Effector memory CD8-positive, alpha-beta T cell (primary cell): ENCODE data around the gene LMNTD2.
A peak's percentile ranks its signal among the peaks of the same experiment; 100 is the strongest.
"Not testable (repeated sequence)": the region's sequence is repeated elsewhere in the genome, so short reads cannot be mapped to it uniquely, and the experiment has no call there.

Experiments used
- ATAC-seq: fragments of 150-1000 bp; cut with Tn5 transposase; replicated peaks from 2 replicates; pipeline ENCODE4 v1.10.0; 2021; ENCODE audit warnings: mild to moderate bottlenecking, moderate library complexity
- DNase-seq, 3 experiments: peaks; one replicate each; pipeline ENCODE4 v3.0.0; 2021
- H3K27ac Mint-ChIP-seq, 2 donors: one replicate each; pipeline ENCODE4 v1.8.0; 2022; ENCODE audit warnings: mild to moderate bottlenecking in 2 of 2, mixed read lengths in 2 of 2, moderate library complexity in 2 of 2
- H3K27me3 Mint-ChIP-seq, 2 donors: one replicate each; pipeline ENCODE4 v1.8.0; 2022; ENCODE audit warnings: mixed read lengths in 2 of 2
- H3K36me3 Mint-ChIP-seq: one replicate; pipeline ENCODE4 v1.8.0; 2022; ENCODE audit warnings: mild to moderate bottlenecking, moderate library complexity, mixed read lengths; ENCODE audit not compliant: insufficient read depth
- H3K4me1 Mint-ChIP-seq, 2 donors: one replicate each; pipeline ENCODE4 v1.8.0; 2022; ENCODE audit warnings: low read depth in 2 of 2, mixed read lengths in 2 of 2
- H3K4me3 Mint-ChIP-seq, 2 donors: one replicate each; pipeline ENCODE4 v1.8.0; 2022; ENCODE audit warnings: mild to moderate bottlenecking in 2 of 2, mixed read lengths in 2 of 2, moderate library complexity in 2 of 2
- H3K9me3 Mint-ChIP-seq, 2 donors: one replicate each; pipeline ENCODE4 v1.8.0; 2022; ENCODE audit warnings: mixed read lengths in 2 of 2

LMNTD2 gene

DNA sequence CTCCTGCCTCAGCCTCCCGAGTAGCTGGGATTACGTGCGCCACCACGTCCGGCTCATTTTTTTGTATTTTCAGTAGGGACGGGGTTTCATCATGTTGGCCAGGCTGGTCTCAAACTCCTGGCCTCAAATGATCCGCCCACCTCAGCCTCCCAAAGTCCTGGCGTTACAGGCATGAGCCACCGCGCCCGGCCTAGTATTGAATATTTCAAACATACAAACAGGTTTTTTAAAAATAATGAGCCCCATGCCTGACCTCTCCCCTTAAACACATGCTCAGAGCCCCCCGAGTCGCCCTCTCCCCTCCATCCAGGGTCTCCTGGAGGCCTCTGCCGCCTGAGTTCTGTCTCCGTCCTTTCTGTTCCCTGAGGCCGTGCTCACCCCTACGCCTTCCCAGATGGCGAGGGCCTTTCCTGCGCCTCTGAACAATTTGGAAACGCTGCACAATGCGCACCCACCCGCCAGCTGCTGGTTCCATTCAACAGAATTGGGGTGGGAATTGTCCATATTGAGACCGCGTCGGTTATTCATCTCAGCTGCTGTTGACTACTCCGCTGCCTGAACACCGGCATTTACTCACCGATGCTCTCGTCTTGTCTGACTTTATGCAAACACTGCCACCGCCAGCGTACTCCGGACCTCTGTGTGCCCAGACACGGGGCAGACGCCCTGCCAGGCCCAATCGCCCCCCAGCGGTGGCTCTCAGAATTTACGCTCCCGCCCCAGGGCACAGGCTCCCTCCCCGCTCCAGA is 39.9 kb downstream of the LMNTD2 start:
- Mint-ChIP-seq H3K9me3 (no peaks in the 10 kb centered on the region), H3K4me1 (peaks cover 3 to 6% of the 10 kb centered on the region in 2 donors), H3K27ac (no peak overlapping the region), H3K27me3 (no peaks in the 10 kb centered on the region), H3K4me3 (peak overlapping the region in 1 of 2 donors; percentile 40), H3K36me3 (peaks cover 8% of the 10 kb centered on the region)
- ATAC-seq (no peak), DNase-seq (no peak)

DNA sequence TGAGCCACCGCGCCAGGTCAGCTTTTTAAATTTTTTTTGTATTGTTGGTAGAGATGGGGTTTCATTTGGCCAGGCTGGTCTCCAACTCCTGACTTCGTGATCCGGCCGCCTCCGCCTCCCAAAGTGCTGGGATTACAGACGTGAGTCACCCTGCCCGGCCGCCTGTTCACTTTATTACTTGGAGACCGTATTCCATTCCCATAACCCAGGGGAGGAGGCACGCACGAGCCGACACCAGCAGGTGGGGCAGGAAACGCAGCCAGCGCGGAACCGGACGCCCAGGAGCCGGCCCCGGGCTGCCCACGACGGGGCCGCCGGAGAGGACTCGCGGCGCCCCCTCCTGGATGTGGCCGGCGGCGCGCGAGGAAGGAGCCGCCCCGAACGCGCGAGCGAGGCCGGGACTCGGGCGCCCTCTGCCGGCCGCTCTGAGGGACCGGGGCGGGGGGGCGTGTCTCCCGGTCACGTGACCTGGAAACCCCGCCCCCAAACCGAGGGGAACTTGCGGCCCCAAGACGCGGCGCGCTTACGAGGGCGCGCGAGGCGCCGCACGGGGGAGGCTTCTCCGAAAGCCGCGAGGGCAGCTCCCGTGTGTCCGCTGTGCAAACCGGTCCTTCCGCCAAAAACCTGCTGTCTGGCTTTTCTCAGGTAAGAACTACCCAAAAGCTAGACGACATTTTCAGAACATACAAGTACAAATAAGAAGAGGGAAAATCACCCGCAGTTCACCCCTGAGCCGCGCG is 41.9 kb downstream of the LMNTD2 start:
- H3K9me3 Mint-ChIP-seq = no peaks in the 10 kb centered on the region
- H3K36me3 Mint-ChIP-seq = peaks cover 21% of the 10 kb centered on the region
- H3K4me3 Mint-ChIP-seq = peak overlapping the region; percentile 76
- no peaks in the 10 kb centered on the region for H3K27me3 Mint-ChIP-seq
- ATAC-seq (peak; percentile 94), DNase-seq (peak; percentile 84 to 89 (median 85))
- H3K27ac Mint-ChIP-seq = peak overlapping the region; percentile 60 to 78
- peaks cover 3 to 6% of the 10 kb centered on the region in 2 donors for H3K4me1 Mint-ChIP-seq

DNA sequence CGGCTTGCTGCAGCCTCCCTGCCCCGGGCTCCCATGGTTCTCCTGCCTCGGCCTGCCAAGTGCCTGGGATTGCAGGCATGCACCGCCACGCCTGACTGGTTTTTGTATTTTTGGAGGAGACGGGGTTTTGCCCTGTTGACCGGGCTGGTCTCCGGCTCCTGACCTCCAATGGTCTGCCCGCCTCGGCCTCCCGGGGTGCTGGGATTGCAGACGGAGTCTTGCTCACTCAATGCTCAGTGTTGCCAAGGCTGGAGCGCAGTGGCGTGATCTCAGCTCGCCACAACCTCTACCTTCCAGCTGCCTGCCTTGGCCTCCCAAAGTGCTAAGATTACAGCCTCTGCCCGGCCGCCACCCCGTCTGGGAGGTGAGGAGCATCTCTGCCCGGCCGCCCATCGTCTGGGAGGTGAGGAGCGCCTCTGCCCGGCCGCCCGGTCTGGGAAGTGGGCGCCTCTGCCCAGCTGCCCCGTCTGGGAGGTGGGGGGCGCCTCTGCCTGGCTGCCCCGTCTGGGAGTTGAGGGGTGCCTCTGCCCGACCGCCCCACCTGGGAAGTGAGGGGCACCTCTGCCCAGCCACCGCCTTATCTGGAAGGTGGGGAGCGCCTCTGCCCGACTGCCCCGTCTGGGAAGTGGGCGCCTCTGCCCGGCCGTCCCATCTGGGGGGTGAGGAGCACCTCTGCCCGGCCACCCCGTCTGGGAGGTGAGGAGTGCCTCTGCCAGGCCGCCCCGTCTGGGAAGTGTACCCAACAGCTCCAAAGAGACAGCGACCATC is 43.4 kb downstream of the LMNTD2 start:
- H3K27ac Mint-ChIP-seq, H3K9me3 Mint-ChIP-seq, H3K4me3 Mint-ChIP-seq, H3K27me3 Mint-ChIP-seq, H3K4me1 Mint-ChIP-seq, ATAC-seq, DNase-seq: not testable (repeated sequence)
- peaks cover 34% of the 10 kb centered on the region for H3K36me3 Mint-ChIP-seq

DNA sequence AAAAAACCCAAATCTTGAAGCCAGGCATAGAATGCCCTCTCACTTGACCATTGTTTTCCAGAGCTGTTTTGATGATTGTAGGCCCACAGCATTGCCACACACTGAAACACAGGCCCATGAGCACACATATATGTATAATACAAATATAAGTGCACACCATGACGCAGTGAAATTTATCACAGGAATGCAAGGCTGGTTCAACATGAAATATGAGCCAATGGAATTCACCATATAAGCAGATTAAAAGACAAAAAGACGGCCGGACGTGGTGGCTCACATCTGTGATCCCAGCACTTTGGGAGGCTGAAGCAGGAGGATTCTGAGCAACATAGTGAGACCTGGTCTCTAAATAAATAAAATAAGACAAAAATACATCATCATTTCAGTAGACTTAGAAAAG is 44.1 kb downstream of the LMNTD2 start:
- ATAC-seq (no peak), DNase-seq (no peak)
- H3K27ac Mint-ChIP-seq = peak overlapping the region in 1 of 2 donors; percentile 51
- peaks cover 3 to 6% of the 10 kb centered on the region in 2 donors for H3K4me1 Mint-ChIP-seq
- no peaks in the 10 kb centered on the region for H3K27me3 Mint-ChIP-seq
- no peak overlapping the region for H3K4me3 Mint-ChIP-seq
- peaks cover 41% of the 10 kb centered on the region for H3K36me3 Mint-ChIP-seq
- H3K9me3 Mint-ChIP-seq = no peaks in the 10 kb centered on the region

DNA sequence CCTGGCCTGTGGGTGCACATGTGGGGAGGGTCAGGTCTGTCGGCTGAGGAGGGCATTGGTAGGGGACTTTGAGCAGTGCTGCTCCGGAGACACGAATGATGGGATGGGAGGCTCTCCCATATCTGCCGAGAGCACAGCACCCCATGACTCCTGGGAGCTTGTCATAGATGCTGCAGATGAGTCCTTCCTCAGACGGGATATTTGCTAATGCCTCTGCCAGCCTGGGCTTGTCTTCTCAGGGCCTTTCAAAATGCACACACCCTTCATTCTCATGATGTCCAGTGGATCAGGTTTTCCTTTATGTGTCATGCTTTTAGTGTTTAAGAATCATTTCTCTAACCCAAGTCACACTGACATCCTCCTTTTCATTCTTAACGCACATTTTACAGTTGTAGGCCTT is 45.4 kb downstream of the LMNTD2 start:
- no peak overlapping the region for H3K4me3 Mint-ChIP-seq
- peak overlapping the region in 1 of 2 donors; percentile 71 for H3K27ac Mint-ChIP-seq
- peaks cover 2 to 3% of the 10 kb centered on the region in 2 donors for H3K4me1 Mint-ChIP-seq
- DNase-seq (no peak), ATAC-seq (no peak)
- peaks cover 53% of the 10 kb centered on the region for H3K36me3 Mint-ChIP-seq
- no peaks in the 10 kb centered on the region for H3K27me3 Mint-ChIP-seq
- no peaks in the 10 kb centered on the region for H3K9me3 Mint-ChIP-seq

DNA sequence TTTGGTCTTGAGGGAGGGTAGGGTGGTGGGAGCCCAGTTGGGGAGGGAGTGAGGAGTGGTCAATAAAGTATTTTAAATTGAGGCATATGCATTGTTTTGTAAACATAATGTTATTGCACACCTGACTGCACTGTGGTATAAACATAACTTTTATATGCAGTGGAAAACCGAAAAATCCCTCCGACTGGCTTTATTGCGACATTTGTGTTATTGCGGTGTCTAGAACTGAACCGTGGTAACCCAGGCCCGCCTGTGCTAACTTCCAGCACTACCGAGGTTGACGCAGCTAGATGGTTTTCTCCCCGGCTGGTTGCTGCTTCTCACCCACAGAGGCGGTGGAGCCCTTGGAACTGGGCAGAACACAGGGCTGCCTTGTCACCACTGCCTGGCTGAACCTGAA is 45.9 kb downstream of the LMNTD2 start:
- ATAC-seq = no peak
- H3K4me1 Mint-ChIP-seq = peaks cover 3 to 6% of the 10 kb centered on the region in 2 donors
- H3K4me3 Mint-ChIP-seq = no peak overlapping the region
- H3K27ac Mint-ChIP-seq = peak overlapping the region in 1 of 2 donors; percentile 71
- peaks cover 58% of the 10 kb centered on the region for H3K36me3 Mint-ChIP-seq
- H3K27me3 Mint-ChIP-seq = no peaks in the 10 kb centered on the region
- no peaks in the 10 kb centered on the region for H3K9me3 Mint-ChIP-seq
- DNase-seq = no peak

DNA sequence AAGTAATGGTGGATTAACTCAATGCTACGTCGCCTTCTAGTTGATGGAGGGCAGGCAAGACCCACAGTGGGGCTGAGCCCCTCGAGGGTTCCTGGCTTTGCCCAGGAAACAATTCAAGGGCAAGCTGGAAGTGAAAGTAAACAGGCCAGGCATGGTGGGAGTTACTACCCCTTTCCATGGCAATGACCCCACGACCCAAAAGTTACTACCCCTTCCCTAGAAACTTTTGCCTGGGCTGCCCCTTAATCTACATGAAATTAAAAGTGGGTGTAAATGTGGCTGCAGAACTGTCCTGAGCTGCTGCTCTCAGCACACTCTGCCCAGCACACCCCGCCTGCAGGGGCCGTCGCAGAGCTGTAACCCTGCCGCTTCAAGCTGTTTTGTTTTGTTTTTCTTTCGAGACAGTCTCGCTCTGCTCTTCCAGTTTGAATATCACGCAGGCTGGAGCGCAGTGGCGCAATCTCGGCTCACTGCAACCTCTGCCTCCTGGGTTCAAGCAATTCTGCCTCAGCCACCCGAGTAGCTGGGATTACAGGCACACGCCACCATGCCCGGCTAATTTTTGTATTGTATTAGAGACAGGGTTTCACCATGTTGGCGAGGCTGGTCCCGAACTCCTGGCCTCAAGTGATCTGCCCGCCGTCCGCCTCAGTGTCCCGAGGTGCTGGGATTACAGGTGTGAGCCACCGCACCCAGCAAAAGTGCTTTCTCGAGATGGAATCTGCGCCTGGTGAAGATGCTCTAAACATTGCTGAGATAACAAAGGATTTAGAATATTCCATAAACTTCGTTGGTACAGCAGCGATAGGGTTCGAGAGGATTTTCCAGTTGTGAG is 47.6 kb downstream of the LMNTD2 start:
- Mint-ChIP-seq H3K27me3 (no peaks in the 10 kb centered on the region), H3K9me3 (no peaks in the 10 kb centered on the region), H3K36me3 (peaks cover 65% of the 10 kb centered on the region), H3K27ac (peak overlapping the region in 1 of 2 donors; percentile 67), H3K4me3 (no peak overlapping the region), H3K4me1 (peaks cover 0 to 4% of the 10 kb centered on the region in 2 donors)
- no peak for DNase-seq
- ATAC-seq = no peak

DNA sequence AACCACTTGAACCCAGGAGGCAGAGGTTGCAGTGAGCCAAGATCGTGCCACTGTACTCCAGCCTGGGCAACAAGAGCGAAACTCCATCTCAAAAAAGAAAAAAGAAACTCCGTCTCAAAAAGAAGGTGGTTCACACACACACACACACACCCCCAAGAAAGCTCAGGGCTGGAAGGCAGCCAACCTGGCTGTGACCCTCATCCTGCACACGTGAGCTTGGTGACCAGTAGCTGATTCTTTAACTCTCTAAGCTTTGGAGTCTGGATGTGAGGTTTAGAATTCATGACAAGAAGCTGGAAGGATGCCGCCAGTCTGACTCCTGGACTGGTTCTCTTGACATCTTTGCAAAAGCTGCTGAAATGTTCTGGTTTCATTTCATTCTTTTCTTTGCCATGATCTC is 51.6 kb downstream of the LMNTD2 start:
- ATAC-seq (no peak), DNase-seq (no peak)
- H3K36me3 Mint-ChIP-seq = peaks cover 78% of the 10 kb centered on the region
- H3K9me3 Mint-ChIP-seq = no peaks in the 10 kb centered on the region
- H3K4me3 Mint-ChIP-seq = no peak overlapping the region
- H3K27ac Mint-ChIP-seq = no peak overlapping the region
- H3K4me1 Mint-ChIP-seq = peaks cover 8 to 11% of the 10 kb centered on the region in 2 donors
- no peaks in the 10 kb centered on the region for H3K27me3 Mint-ChIP-seq

DNA sequence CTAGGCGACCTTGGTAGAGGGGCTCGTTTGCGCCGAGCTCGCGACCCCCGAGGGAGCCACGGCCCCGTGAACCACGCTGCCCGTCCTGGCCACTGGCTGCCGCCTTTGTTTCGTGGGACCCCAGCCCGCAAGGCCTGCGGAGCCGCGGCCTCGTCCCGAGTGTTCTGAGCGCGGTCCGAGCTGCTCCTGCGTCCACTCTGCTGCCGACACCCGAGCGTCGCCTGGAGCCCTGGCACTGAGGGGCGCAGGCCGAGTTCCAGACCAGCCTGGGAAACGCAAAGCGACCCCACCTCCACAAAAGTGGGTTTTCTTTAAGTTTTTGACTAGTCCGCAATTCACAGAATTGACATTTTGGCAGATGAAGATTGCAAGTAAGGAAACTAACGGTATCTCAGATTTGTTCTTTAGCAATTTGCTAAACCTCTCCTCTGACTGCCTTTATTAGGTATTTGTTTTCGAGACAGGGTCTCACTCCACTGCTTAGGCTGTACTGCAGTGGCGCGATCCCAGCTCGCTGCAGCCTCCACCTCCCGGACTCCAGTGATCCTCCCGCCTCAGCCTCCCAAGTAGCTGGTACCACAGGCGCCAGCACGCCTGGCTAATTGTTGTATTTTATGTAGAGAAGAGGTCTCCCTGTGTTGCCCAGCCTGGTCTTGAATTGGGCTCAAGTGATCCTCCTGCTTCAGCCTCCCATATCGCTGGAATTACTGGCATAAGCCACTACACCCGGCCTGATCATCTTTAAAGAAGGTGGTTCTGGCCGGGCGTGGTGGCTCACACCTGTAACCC is 52.6 kb downstream of the LMNTD2 start:
- Mint-ChIP-seq H3K9me3 (no peaks in the 10 kb centered on the region), H3K36me3 (peaks cover 71% of the 10 kb centered on the region), H3K4me3 (peak overlapping the region; percentile 95 to 98), H3K27ac (peak overlapping the region; percentile 35 to 100), H3K4me1 (peaks cover 10 to 11% of the 10 kb centered on the region in 2 donors), H3K27me3 (no peaks in the 10 kb centered on the region)
- ATAC-seq (no peak), DNase-seq (no peak)

DNA sequence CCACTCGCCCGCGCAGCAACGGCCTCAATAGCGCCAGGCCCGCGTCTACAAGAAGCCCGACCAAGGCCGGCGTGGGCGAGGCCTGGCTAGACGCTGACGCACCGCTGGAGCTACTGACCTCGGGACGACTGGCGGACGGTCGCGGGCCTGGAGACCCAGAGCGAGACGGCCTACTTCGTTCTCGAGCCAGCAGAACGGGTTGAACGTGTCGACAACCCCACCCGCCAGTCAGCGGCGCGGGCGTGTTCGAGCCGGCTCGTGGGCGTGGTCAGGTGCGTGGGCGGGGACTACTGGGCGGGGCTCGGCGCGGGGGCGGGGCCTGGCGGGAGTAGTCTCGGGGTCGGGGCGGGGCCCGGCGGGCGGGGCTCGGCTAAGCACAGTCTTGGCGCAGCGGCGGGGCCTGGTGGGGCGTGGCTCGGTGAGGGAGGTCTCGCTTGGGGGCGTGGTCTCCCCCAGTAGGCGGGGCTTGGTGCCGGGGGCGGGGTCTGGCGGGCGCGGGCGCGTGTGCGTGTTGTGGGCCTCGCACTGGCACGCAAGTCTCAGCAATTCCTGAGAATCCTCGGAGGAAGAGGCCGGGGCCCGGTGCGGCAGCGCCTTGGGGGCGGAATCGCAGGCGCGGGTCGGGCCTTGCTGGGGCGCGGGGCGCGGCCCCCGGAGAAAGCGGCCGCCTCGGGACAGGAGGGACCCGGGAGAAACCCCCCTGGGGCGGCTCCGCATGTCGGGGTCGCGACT is 53.4 kb downstream of the LMNTD2 start, which contains the start of gene RNH1:
Gene RNH1 (minus strand): TSS at position 248 of the 732 bp plus-strand sequence. CDS start 5,080 bp downstream, outside the sequence.
- H3K27ac Mint-ChIP-seq = peak within 1 kb of the TSS; percentile 100
- H3K4me3 Mint-ChIP-seq = peak within 1 kb of the TSS; percentile 95 to 98
- H3K4me1 Mint-ChIP-seq = peaks cover 11% of the 10 kb centered on the region in 2 donors
- DNase-seq (peak; percentile 97 to 98 (median 97)), ATAC-seq (peak; percentile 68)
- H3K36me3 Mint-ChIP-seq = peaks cover 68% of the 10 kb centered on the region
- no peaks in the 10 kb centered on the region for H3K27me3 Mint-ChIP-seq
- no peaks in the 10 kb centered on the region for H3K9me3 Mint-ChIP-seq

DNA sequence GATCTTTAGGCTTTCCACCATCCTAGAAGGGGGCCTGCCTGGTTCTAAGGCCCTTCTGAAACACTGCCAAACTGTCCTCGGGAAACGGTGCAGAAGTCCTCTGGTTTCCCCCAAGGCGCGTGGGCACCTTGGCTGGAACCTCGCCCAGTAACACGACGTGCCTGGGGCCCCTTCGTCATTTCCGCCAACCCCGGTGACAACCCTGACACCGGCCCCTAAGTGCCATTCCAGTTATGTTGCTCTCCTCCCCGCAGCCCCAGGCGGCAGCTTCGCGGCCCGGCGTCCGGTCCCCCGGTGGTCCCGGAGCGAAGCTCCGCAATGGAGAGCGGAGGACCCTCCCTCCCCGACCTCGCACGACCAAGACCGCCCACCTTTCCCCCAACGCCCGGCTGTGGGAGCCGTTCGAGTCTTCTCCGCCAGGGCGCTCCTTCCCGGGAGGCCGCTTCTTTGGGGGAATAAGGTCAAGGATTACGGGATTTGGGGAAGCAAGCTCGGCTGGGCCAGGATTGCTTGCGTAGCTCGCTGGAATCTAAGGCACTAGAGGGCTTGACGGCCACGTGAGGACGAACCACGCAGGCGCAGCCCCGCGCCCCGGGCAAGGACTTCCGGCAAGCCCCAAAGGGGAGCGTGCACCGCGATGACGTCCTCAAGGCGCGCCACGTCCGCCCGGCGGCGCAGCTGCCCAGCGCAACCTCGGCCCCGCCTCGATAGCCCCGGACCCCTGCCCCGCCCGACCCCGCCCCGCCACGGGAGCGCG is 54.1 kb downstream of the LMNTD2 start:
- no peaks in the 10 kb centered on the region for H3K27me3 Mint-ChIP-seq
- ATAC-seq (peak; percentile 74), DNase-seq (peak; percentile 94 to 96 (median 96))
- peaks cover 63% of the 10 kb centered on the region for H3K36me3 Mint-ChIP-seq
- H3K27ac Mint-ChIP-seq = peak overlapping the region; percentile 100
- H3K4me1 Mint-ChIP-seq = peaks cover 11 to 14% of the 10 kb centered on the region in 2 donors
- peak overlapping the region; percentile 95 to 98 for H3K4me3 Mint-ChIP-seq
- H3K9me3 Mint-ChIP-seq = no peaks in the 10 kb centered on the region
